ENCODE measurements around the gene NKX1-1.

NKX1-1 gene

GRCh38 chr4:1417522-1418390, 11.5 kb upstream of the NKX1-1 start:
- FAIRE-seq (no peak), DNase-seq (ENCODE audit: insufficient read length, low spot score) (no peak)

- FAIRE-seq: no peak
These were observed 10.7 kb upstream of the NKX1-1 start for GRCh38 chr4:1416948-1417260.

GRCh38 chr4:1416051-1416947, 10.1 kb upstream of the NKX1-1 start:
- FAIRE-seq (no peak), DNase-seq (ENCODE audit: insufficient read length, low spot score) (no peak)

More at GRCh38 chr4:1416948-1417260, 10.7 kb upstream of the NKX1-1 start:
- no peak for DNase-seq (ENCODE audit: insufficient read length, low spot score)

- DNase-seq (ENCODE audit: insufficient read length, low spot score) (no peak), FAIRE-seq (no peak)
These were observed 9.4 kb upstream of the NKX1-1 start for GRCh38 chr4:1415681-1415981.

- DNase-seq (ENCODE audit: insufficient read length, low spot score): no peak
- FAIRE-seq: no peak
These were observed 8.8 kb upstream of the NKX1-1 start for GRCh38 chr4:1414831-1415680.

- DNase-seq (ENCODE audit: insufficient read length, low spot score) (no peak), FAIRE-seq (no peak)
These were observed 7.6 kb upstream of the NKX1-1 start for GRCh38 chr4:1413687-1414479.

- FAIRE-seq (no peak), DNase-seq (ENCODE audit: insufficient read length, low spot score) (no peak)
These were observed 7.0 kb upstream of the NKX1-1 start for GRCh38 chr4:1413204-1413663.

GRCh38 chr4:1412376-1413203, 6.3 kb upstream of the NKX1-1 start:
- DNase-seq (ENCODE audit: insufficient read length, low spot score) (peak; percentile 24), FAIRE-seq (no peak)

- FAIRE-seq: no peak
- DNase-seq (ENCODE audit: insufficient read length, low spot score): peak; percentile 23
These were observed 5.5 kb upstream of the NKX1-1 start for GRCh38 chr4:1411436-1412375.

GRCh38 chr4:1410491-1411325, 4.5 kb upstream of the NKX1-1 start:
- peak; percentile 51 for DNase-seq (ENCODE audit: insufficient read length, low spot score)
- no peak for FAIRE-seq

- no peak for DNase-seq (ENCODE audit: insufficient read length, low spot score)
- no peak for FAIRE-seq
These were observed 3.5 kb upstream of the NKX1-1 start for GRCh38 chr4:1409491-1410425.

- no peak for FAIRE-seq
- no peak for DNase-seq (ENCODE audit: insufficient read length, low spot score)
These were observed 2.8 kb upstream of the NKX1-1 start for GRCh38 chr4:1409079-1409478.

- DNase-seq (ENCODE audit: insufficient read length, low spot score) (no peak), FAIRE-seq (no peak)
These were observed 2.2 kb upstream of the NKX1-1 start for GRCh38 chr4:1408418-1408817.

GRCh38 chr4:1407657-1408333, 1.6 kb upstream of the NKX1-1 start:
- FAIRE-seq (no peak), DNase-seq (ENCODE audit: insufficient read length, low spot score) (no peak)

- FAIRE-seq (no peak), DNase-seq (ENCODE audit: insufficient read length, low spot score) (no peak)
These were observed 877 bp upstream of the NKX1-1 start for GRCh38 chr4:1406981-1407656.

All from GM19239 (cell line).